IgD-negative memory B cell (primary cell): ENCODE results near the gene OPA1. TPM values are rescaled to one million over a fixed set of nuclear protein-coding genes. Genes with fewer than 3 reads are reported as not detected.
A peak's percentile ranks its signal among the peaks of the same experiment; 100 is the strongest.

Experiments used
- H3K27ac Mint-ChIP-seq, 3 donors: one replicate each; pipeline ENCODE4 v1.8.0; 2020 to 2022; ENCODE audit warnings: mild to moderate bottlenecking in 3 of 3, mixed read lengths in 3 of 3, moderate library complexity in 1 of 3
- H3K27me3 Mint-ChIP-seq: one replicate; pipeline ENCODE4 v1.8.0; 2021; ENCODE audit warnings: mixed read lengths
- H3K36me3 Mint-ChIP-seq: one replicate; pipeline ENCODE4 v1.8.0; 2020; ENCODE audit warnings: mild to moderate bottlenecking, mixed read lengths
- H3K4me1 Mint-ChIP-seq, 3 donors: one replicate each; pipeline ENCODE4 v1.8.0; 2020 to 2022; ENCODE audit warnings: mixed read lengths in 3 of 3, mild to moderate bottlenecking in 1 of 3
- H3K4me3 Mint-ChIP-seq, 4 donors: one replicate each; pipeline ENCODE4 v1.8.0; 2020 to 2022; ENCODE audit warnings: mild to moderate bottlenecking in 4 of 4, mixed read lengths in 4 of 4, moderate library complexity in 3 of 4
- H3K9me3 Mint-ChIP-seq, 3 donors: one replicate each; pipeline ENCODE4 v1.8.0; 2020 to 2021; ENCODE audit warnings: mixed read lengths in 3 of 3, mild to moderate bottlenecking in 1 of 3
- polyA plus RNA-seq: library from polyadenylated mRNA; unstranded; fragments of 300-500 nt; fragmentation: Illumina TruSeq; gene quantifications from one replicate; pipeline ENCODE4 v1.2.3, GENCODE V29; 2021

Gene OPA1
- 22.0 TPM for polyA plus RNA-seq

GRCh38 chr3:193592841-193593667 is at the start of gene OPA1:
Gene OPA1 (plus strand): TSS chr3:193593208. CDS start chr3:193593378, 170 bp downstream.
- H3K27ac Mint-ChIP-seq: peak within 1 kb of the TSS; percentile 66 to 95 (median 82)
- peaks cover 6% of the 10 kb centered on the region for H3K36me3 Mint-ChIP-seq
- no peaks in the 10 kb centered on the region for H3K27me3 Mint-ChIP-seq
- peaks cover 26 to 40% (median 33%) of the 10 kb centered on the region in 3 donors for H3K4me1 Mint-ChIP-seq
- H3K9me3 Mint-ChIP-seq: no peaks in the 10 kb centered on the region
- H3K4me3 Mint-ChIP-seq: peak within 1 kb of the TSS; percentile 83 to 98 (median 94)

GRCh38 chr3:193544289-193544688 is 48.7 kb upstream of the OPA1 start:
- Mint-ChIP-seq H3K4me1 (no peaks in the 10 kb centered on the region), H3K9me3 (peaks cover 4 to 12% (median 7%) of the 10 kb centered on the region in 3 donors), H3K4me3 (no peak overlapping the region), H3K27me3 (no peaks in the 10 kb centered on the region), H3K27ac (no peak overlapping the region), H3K36me3 (peaks cover 7% of the 10 kb centered on the region)

GRCh38 chr3:193545304-193545703 is 47.7 kb upstream of the OPA1 start:
- no peak overlapping the region for H3K4me3 Mint-ChIP-seq
- H3K27ac Mint-ChIP-seq: no peak overlapping the region
- H3K9me3 Mint-ChIP-seq: peaks cover 4 to 12% (median 7%) of the 10 kb centered on the region in 3 donors
- peaks cover 8% of the 10 kb centered on the region for H3K36me3 Mint-ChIP-seq
- H3K4me1 Mint-ChIP-seq: no peaks in the 10 kb centered on the region
- H3K27me3 Mint-ChIP-seq: no peaks in the 10 kb centered on the region

GRCh38 chr3:193546129-193546528 is 46.9 kb upstream of the OPA1 start:
- Mint-ChIP-seq H3K27ac (no peak overlapping the region), H3K27me3 (no peaks in the 10 kb centered on the region), H3K36me3 (peaks cover 7% of the 10 kb centered on the region), H3K9me3 (peaks cover 4 to 12% (median 7%) of the 10 kb centered on the region in 3 donors), H3K4me1 (no peaks in the 10 kb centered on the region), H3K4me3 (no peak overlapping the region)

GRCh38 chr3:193548406-193548805 is 44.6 kb upstream of the OPA1 start:
- peaks cover 3% of the 10 kb centered on the region for H3K36me3 Mint-ChIP-seq
- no peak overlapping the region for H3K27ac Mint-ChIP-seq
- peaks cover 4 to 10% (median 7%) of the 10 kb centered on the region in 3 donors for H3K9me3 Mint-ChIP-seq
- no peaks in the 10 kb centered on the region for H3K27me3 Mint-ChIP-seq
- H3K4me3 Mint-ChIP-seq: no peak overlapping the region
- H3K4me1 Mint-ChIP-seq: no peaks in the 10 kb centered on the region

GRCh38 chr3:193552923-193553322 is 40.1 kb upstream of the OPA1 start:
- no peak overlapping the region for H3K27ac Mint-ChIP-seq
- H3K27me3 Mint-ChIP-seq: peaks cover 1% of the 10 kb centered on the region
- H3K4me3 Mint-ChIP-seq: no peak overlapping the region
- no peaks in the 10 kb centered on the region for H3K4me1 Mint-ChIP-seq
- no peaks in the 10 kb centered on the region for H3K9me3 Mint-ChIP-seq
- H3K36me3 Mint-ChIP-seq: peaks cover 1% of the 10 kb centered on the region

GRCh38 chr3:193553586-193553985 is 39.4 kb upstream of the OPA1 start:
- H3K27ac Mint-ChIP-seq: no peak overlapping the region
- peaks cover 1% of the 10 kb centered on the region for H3K27me3 Mint-ChIP-seq
- H3K4me1 Mint-ChIP-seq: no peaks in the 10 kb centered on the region
- H3K36me3 Mint-ChIP-seq: peaks cover 1% of the 10 kb centered on the region
- H3K9me3 Mint-ChIP-seq: no peaks in the 10 kb centered on the region
- H3K4me3 Mint-ChIP-seq: no peak overlapping the region

- peaks cover 1% of the 10 kb centered on the region for H3K36me3 Mint-ChIP-seq
- H3K27me3 Mint-ChIP-seq: peaks cover 1% of the 10 kb centered on the region
- no peaks in the 10 kb centered on the region for H3K9me3 Mint-ChIP-seq
- H3K4me3 Mint-ChIP-seq: peak within 1 kb of the TSS in 1 of 4 donors; percentile 31
- H3K4me1 Mint-ChIP-seq: no peaks in the 10 kb centered on the region
- H3K27ac Mint-ChIP-seq: no peak within 1 kb of the TSS
Measured at GRCh38 chr3:193554811-193555210, 38.2 kb upstream of the OPA1 start, which contains the start of gene ATP13A4. Gene ATP13A4 (minus strand): TSS chr3:193554895. CDS start chr3:193554799, 96 bp downstream.

GRCh38 chr3:193556841-193557240 is 36.2 kb upstream of the OPA1 start:
- no peak overlapping the region for H3K4me3 Mint-ChIP-seq
- H3K4me1 Mint-ChIP-seq: no peaks in the 10 kb centered on the region
- H3K27me3 Mint-ChIP-seq: peaks cover 1% of the 10 kb centered on the region
- H3K9me3 Mint-ChIP-seq: no peaks in the 10 kb centered on the region
- no peaks in the 10 kb centered on the region for H3K36me3 Mint-ChIP-seq
- no peak overlapping the region for H3K27ac Mint-ChIP-seq

- Mint-ChIP-seq H3K27me3 (peaks cover 1% of the 10 kb centered on the region), H3K4me1 (no peaks in the 10 kb centered on the region), H3K36me3 (no peaks in the 10 kb centered on the region), H3K27ac (no peak overlapping the region), H3K4me3 (no peak overlapping the region), H3K9me3 (no peaks in the 10 kb centered on the region)
Measured at GRCh38 chr3:193559100-193559499, 33.9 kb upstream of the OPA1 start.

GRCh38 chr3:193560091-193560490 is 32.9 kb upstream of the OPA1 start:
- Mint-ChIP-seq H3K27ac (no peak overlapping the region), H3K36me3 (no peaks in the 10 kb centered on the region), H3K27me3 (peaks cover 1% of the 10 kb centered on the region), H3K9me3 (no peaks in the 10 kb centered on the region), H3K4me1 (no peaks in the 10 kb centered on the region), H3K4me3 (no peak overlapping the region)

GRCh38 chr3:193560870-193561269 is 32.1 kb upstream of the OPA1 start:
- Mint-ChIP-seq H3K27me3 (peaks cover 1% of the 10 kb centered on the region), H3K27ac (no peak overlapping the region), H3K4me1 (no peaks in the 10 kb centered on the region), H3K4me3 (no peak overlapping the region), H3K9me3 (no peaks in the 10 kb centered on the region), H3K36me3 (no peaks in the 10 kb centered on the region)

- peaks cover 2% of the 10 kb centered on the region for H3K27me3 Mint-ChIP-seq
- H3K4me3 Mint-ChIP-seq: no peak overlapping the region
- H3K4me1 Mint-ChIP-seq: peaks cover 0 to 2% (median 0%) of the 10 kb centered on the region in 3 donors
- no peak overlapping the region for H3K27ac Mint-ChIP-seq
- H3K36me3 Mint-ChIP-seq: no peaks in the 10 kb centered on the region
- H3K9me3 Mint-ChIP-seq: no peaks in the 10 kb centered on the region
Measured at GRCh38 chr3:193563426-193563825, 29.6 kb upstream of the OPA1 start.

GRCh38 chr3:193564012-193564411 is 29.0 kb upstream of the OPA1 start:
- peaks cover 2% of the 10 kb centered on the region for H3K27me3 Mint-ChIP-seq
- H3K4me3 Mint-ChIP-seq: no peak overlapping the region
- no peak overlapping the region for H3K27ac Mint-ChIP-seq
- H3K36me3 Mint-ChIP-seq: no peaks in the 10 kb centered on the region
- H3K9me3 Mint-ChIP-seq: no peaks in the 10 kb centered on the region
- H3K4me1 Mint-ChIP-seq: peaks cover 0 to 2% (median 0%) of the 10 kb centered on the region in 3 donors

- no peaks in the 10 kb centered on the region for H3K36me3 Mint-ChIP-seq
- H3K4me3 Mint-ChIP-seq: no peak overlapping the region
- H3K4me1 Mint-ChIP-seq: peaks cover 0 to 2% (median 0%) of the 10 kb centered on the region in 3 donors
- H3K27me3 Mint-ChIP-seq: peaks cover 2% of the 10 kb centered on the region
- no peak overlapping the region for H3K27ac Mint-ChIP-seq
- H3K9me3 Mint-ChIP-seq: no peaks in the 10 kb centered on the region
Measured at GRCh38 chr3:193569119-193569518, 23.9 kb upstream of the OPA1 start.

- H3K27ac Mint-ChIP-seq: no peak overlapping the region
Measured at GRCh38 chr3:193572426-193572908, 20.5 kb upstream of the OPA1 start.

More at GRCh38 chr3:193572426-193572908, 20.5 kb upstream of the OPA1 start:
- H3K4me1 Mint-ChIP-seq: peaks cover 0 to 3% (median 0%) of the 10 kb centered on the region in 3 donors
- no peaks in the 10 kb centered on the region for H3K36me3 Mint-ChIP-seq
- no peaks in the 10 kb centered on the region for H3K27me3 Mint-ChIP-seq
- no peak overlapping the region for H3K4me3 Mint-ChIP-seq
- H3K9me3 Mint-ChIP-seq: no peaks in the 10 kb centered on the region
